Measurements from ENCODE around the gene IL22RA1. TPM values are rescaled to one million over a fixed set of nuclear protein-coding genes. Genes with fewer than 3 reads are reported as not detected.

The IL22RA1 gene
- total and polyA plus RNA-seq, 2 of the 8 experiments (the other 6 are each of a cell fraction or from before 2014, with no cell fraction given): 0.17 to 0.32 TPM

GRCh38 chr1:24134376-24134775 is 8.6 kb downstream of the IL22RA1 start:
- POLR2A ChIA-PET (ENCODE audit: partially characterized antibody): interaction anchor here (4.9 kb wide), 1 partner anchor 16 kb away, joined by 24 read pairs; no protein-coding TSS in a partner anchor
- H2BK5ac ChIP-seq (ENCODE audit: low read depth, low read length): no peak overlapping the region
- no peak overlapping the region for H3K56ac ChIP-seq (replicated peaks; ENCODE audit: insufficient read length, low read depth, low read length)
- peaks cover 0 to 4% (median 0%) of the 10 kb centered on the region in 4 experiments; a peak in 3 of 7 replicates for H3K4me1 ChIP-seq (replicated peaks in 1 of 4; ENCODE audit: control insufficient read depth in 3 of 4, insufficient read depth in 4 of 4, low read length in 3 of 4)
- no peak overlapping the region for H3K4me3 ChIP-seq (ENCODE audit: extremely low read depth in 1 of 4, insufficient read depth in 2 of 4, low read depth in 3 of 4, low read length in 4 of 4)
- no peak overlapping the region for H3K4ac ChIP-seq (replicated peaks; ENCODE audit: insufficient read length, low read depth, low read length)
- peaks cover 3 to 5% of the 10 kb centered on the region in 2 experiments; a peak in 1 of 4 replicates for H3K9me3 ChIP-seq (ENCODE audit: insufficient read depth in 2 of 2, low read depth in 1 of 2, low read length in 1 of 2)
- no peak overlapping the region for H2BK120ac ChIP-seq (replicated peaks; ENCODE audit: low read depth, low read length)
- WGBS, 2 experiments (ENCODE audit: extremely low coverage in 1 of 2, insufficient coverage in 1 of 2, insufficient read length in 1 of 2, insufficient replicate concordance in 2 of 2, low coverage in 1 of 2, low lambda C conversion rate in 2 of 2, missing lambda C conversion rate in 1 of 2): 100% methylated on average over 2 of the region's 3 CpGs; no CpG with 5 or more reads in 1 of the 2 experiments
- no peaks in the 10 kb centered on the region; a peak in 1 of 7 replicates for H3K27me3 ChIP-seq (replicated peaks in 1 of 4; ENCODE audit: control insufficient read depth in 3 of 4, extremely low read depth in 1 of 4, insufficient read depth in 3 of 4, low read length in 3 of 4)
- H4K91ac ChIP-seq (replicated peaks; ENCODE audit: insufficient read length, low read length): no peak overlapping the region
- H3K4me2 ChIP-seq (ENCODE audit: insufficient read depth in 1 of 2, low read depth in 2 of 2, low read length in 2 of 2): no peak overlapping the region
- DNase-seq (ENCODE audit: low read depth in 1 of 2, low spot score in 2 of 2): no peak
- no peaks in the 10 kb centered on the region for H3K79me2 ChIP-seq (ENCODE audit: control insufficient read depth in 1 of 2, insufficient read depth in 2 of 2, low read length in 2 of 2)
- H3K36me3 ChIP-seq (ENCODE audit: control insufficient read depth in 2 of 4, insufficient read depth in 4 of 4, low read length in 3 of 4): no peaks in the 10 kb centered on the region
- H3K79me1 ChIP-seq (ENCODE audit: low read depth, low read length): no peaks in the 10 kb centered on the region
- H3K18ac ChIP-seq (ENCODE audit: extremely low read depth, low read length): no peak overlapping the region
- no peak overlapping the region for H3K27ac ChIP-seq (ENCODE audit: low read depth, low read length)
- CTCF ChIA-PET (ENCODE audit: partially characterized antibody): interaction anchor here (0.7 to 2.1 kb wide), 4 partner anchors 10 to 67 kb away, joined by 3 to 11 read pairs (median 4); no protein-coding TSS in a partner anchor
- no peak for FAIRE-seq
- no peak overlapping the region for H3K14ac ChIP-seq (ENCODE audit: insufficient read length)
- no peak overlapping the region for H4K5ac ChIP-seq (ENCODE audit: insufficient read length, low read depth, low read length)
- no peak overlapping the region for H4K8ac ChIP-seq (ENCODE audit: extremely low read depth, insufficient read depth, low read length)
- no peak overlapping the region for H2BK15ac ChIP-seq (ENCODE audit: low read length)
- peak overlapping the region; percentile 3; the same call in 1 of the 2 replicates for H2AFZ ChIP-seq (ENCODE audit: low read length)
- no peaks in the 10 kb centered on the region for H4K20me1 ChIP-seq (replicated peaks in 1 of 2; ENCODE audit: control insufficient read depth in 1 of 2, insufficient read depth in 2 of 2, low read length in 2 of 2)
- no peak overlapping the region for H2AK5ac ChIP-seq (ENCODE audit: low read depth, low read length)
- no peaks in the 10 kb centered on the region for H3K23me2 ChIP-seq (ENCODE audit: low read depth, low read length)
- no peak overlapping the region for H2BK20ac ChIP-seq (ENCODE audit: low read length)
- no peak overlapping the region for H3K9ac ChIP-seq (replicated peaks in 1 of 4; ENCODE audit: extremely low read depth in 1 of 4, low read depth in 3 of 4, low read length in 3 of 4)
- H2BK12ac ChIP-seq (ENCODE audit: low read depth, low read length): no peak overlapping the region
- no peak overlapping the region for H3K23ac ChIP-seq (ENCODE audit: insufficient read length)
- TF ChIP-seq PHF8 (conservative IDR thresholded peaks at IDR 0.05; ENCODE audit: low read depth, low read length) (no peak), SP1 (IDR thresholded peaks at IDR 0.05; ENCODE audit: low read depth, low read length) (no peak), EP300 (IDR thresholded peaks at IDR 0.05; ENCODE audit: borderline replicate concordance in 1 of 2, low read depth in 2 of 2, low read length in 2 of 2) (no peak)
